ENCODE results near the gene SLC26A5.
"Not testable (repeated sequence)": the region's sequence is repeated elsewhere in the genome, so short reads cannot be mapped to it uniquely, and the experiment has no call there.

SLC26A5 gene, protein sequence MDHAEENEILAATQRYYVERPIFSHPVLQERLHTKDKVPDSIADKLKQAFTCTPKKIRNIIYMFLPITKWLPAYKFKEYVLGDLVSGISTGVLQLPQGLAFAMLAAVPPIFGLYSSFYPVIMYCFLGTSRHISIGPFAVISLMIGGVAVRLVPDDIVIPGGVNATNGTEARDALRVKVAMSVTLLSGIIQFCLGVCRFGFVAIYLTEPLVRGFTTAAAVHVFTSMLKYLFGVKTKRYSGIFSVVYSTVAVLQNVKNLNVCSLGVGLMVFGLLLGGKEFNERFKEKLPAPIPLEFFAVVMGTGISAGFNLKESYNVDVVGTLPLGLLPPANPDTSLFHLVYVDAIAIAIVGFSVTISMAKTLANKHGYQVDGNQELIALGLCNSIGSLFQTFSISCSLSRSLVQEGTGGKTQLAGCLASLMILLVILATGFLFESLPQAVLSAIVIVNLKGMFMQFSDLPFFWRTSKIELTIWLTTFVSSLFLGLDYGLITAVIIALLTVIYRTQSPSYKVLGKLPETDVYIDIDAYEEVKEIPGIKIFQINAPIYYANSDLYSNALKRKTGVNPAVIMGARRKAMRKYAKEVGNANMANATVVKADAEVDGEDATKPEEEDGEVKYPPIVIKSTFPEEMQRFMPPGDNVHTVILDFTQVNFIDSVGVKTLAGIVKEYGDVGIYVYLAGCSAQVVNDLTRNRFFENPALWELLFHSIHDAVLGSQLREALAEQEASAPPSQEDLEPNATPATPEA

DNA sequence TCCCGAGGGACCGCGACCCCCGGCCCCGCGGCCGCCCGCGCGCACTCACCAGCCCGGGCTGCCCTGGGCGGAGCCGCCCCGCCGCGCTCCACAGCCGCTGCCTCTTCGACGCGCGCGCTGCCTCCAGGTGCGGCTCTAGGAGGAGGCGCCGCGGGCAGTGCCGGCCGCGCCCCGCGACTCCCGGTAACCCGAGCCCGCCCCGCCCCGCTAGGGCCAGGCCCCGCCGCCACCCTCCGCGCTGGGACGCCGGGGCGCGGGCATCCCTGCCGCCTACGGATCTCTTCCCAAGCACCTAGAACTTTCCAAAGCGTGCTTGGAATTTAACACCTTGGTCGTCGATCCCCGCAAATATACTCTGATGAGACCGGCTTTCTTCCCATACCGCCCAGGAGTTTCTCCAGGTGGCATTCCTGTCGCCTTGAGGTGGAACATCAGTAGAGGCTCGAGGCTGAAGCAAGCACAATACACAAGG is at the start of gene SLC26A5:
Gene SLC26A5, minus strand, starts transcription at position 159 of the 472 bp plus-strand sequence. CDS start 24,693 bp downstream, outside the sequence.
- TF ChIP-seq, protein P1, sequence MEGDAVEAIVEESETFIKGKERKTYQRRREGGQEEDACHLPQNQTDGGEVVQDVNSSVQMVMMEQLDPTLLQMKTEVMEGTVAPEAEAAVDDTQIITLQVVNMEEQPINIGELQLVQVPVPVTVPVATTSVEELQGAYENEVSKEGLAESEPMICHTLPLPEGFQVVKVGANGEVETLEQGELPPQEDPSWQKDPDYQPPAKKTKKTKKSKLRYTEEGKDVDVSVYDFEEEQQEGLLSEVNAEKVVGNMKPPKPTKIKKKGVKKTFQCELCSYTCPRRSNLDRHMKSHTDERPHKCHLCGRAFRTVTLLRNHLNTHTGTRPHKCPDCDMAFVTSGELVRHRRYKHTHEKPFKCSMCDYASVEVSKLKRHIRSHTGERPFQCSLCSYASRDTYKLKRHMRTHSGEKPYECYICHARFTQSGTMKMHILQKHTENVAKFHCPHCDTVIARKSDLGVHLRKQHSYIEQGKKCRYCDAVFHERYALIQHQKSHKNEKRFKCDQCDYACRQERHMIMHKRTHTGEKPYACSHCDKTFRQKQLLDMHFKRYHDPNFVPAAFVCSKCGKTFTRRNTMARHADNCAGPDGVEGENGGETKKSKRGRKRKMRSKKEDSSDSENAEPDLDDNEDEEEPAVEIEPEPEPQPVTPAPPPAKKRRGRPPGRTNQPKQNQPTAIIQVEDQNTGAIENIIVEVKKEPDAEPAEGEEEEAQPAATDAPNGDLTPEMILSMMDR (IDR thresholded peaks at IDR 0.05; ENCODE audit: low read depth, low read length, missing control alignments): no peak
- H3K4me3 ChIP-seq (replicated peaks; ENCODE audit: low read depth, low read length): no peak within 1 kb of the TSS

DNA sequence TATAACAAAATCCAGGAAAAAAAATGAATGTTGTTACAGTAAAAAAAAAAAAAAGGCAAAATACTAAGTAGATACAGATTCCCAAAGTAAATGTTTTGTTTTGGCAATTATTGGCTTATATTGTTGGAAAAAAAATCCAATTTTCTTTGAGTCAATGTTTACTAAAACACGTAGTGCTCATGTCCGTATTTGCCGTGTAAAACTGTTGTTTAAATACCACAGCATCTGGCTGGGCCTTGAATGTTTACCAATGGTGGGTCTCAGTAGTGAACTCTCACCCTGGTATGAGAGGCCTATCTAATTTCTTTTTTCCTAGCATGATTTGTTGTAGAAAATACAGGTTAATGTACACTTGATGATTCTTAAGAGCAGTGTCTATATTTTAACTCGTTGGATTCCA is 41.4 kb upstream of the SLC26A5 start:
- no peak overlapping the region for H3K4me3 ChIP-seq (replicated peaks; ENCODE audit: low read depth, low read length)
- TF ChIP-seq, protein P1 (IDR thresholded peaks at IDR 0.05; ENCODE audit: low read depth, low read length, missing control alignments): no peak
- no peak for DNase-seq (ENCODE audit: extremely low read depth, low read depth)

More for the DNA sequence above, at the start of gene SLC26A5:
- DNase-seq (ENCODE audit: extremely low read depth, low read depth): no peak

DNA sequence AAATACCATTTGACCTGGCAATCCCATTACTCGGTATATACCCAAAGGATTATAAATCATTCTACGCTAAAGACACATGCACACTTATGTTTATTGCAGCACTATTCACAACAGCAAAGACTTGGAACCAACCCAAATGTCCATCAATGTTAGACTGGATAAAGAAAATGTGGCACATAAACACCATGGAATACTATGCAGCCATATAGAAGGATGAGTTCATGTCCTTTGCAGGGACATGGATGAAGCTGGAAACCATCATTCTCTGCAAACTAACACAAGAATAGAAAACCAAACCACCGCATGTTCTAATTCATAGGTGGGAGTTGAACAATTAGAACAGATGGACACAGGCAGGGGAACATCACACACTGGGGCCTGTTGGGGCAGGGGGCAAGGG is 40.9 kb upstream of the SLC26A5 start:
- H3K4me3 ChIP-seq (replicated peaks; ENCODE audit: low read depth, low read length); DNase-seq (ENCODE audit: extremely low read depth, low read depth): not testable (repeated sequence)

DNA sequence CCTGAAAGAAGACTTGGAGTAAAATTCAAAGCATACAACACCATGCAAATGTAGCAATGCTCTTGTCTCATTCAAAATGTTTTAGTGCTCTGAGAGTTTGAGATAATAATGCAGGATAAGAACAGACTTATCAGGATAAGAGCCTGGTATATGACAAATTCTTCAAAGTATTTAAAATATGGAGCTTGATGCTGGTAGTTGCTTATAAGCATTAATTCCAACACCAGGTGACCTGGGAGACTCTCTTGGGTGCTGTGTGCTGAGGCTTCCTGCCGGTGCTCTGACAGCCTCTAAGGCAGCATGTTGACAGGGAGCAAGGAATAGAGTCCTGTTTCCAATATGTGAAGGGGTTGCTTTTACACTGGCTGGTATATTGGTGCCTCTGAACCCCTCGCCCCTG is 34.8 kb upstream of the SLC26A5 start:
- TF ChIP-seq, protein P1 (IDR thresholded peaks at IDR 0.05; ENCODE audit: low read depth, low read length, missing control alignments): no peak
- H3K4me3 ChIP-seq (replicated peaks; ENCODE audit: low read depth, low read length): no peak overlapping the region
- no peak for DNase-seq (ENCODE audit: extremely low read depth, low read depth)

DNA sequence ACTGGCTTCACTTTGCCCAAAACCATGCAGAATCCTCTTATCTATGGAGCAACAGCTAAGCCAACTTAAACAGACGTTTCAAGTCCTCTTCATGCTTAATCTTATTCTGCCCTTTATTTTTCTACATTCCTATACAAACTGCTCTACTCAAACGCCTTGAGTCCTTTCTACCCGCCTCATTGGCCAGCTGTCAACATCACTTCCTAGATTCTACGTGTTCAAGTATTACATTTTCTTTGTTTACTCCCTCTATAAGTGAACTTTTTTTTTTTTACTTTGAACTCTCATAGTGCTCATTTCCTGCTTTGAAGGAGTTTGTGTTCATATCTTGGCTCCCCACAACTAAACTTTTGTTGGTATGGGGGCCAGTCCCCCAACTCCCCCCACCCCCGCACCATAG is 28.9 kb upstream of the SLC26A5 start:
- no peak overlapping the region for H3K4me3 ChIP-seq (replicated peaks; ENCODE audit: low read depth, low read length)
- TF ChIP-seq, protein P1 (IDR thresholded peaks at IDR 0.05; ENCODE audit: low read depth, low read length, missing control alignments): no peak
- no peak for DNase-seq (ENCODE audit: extremely low read depth, low read depth)

DNA sequence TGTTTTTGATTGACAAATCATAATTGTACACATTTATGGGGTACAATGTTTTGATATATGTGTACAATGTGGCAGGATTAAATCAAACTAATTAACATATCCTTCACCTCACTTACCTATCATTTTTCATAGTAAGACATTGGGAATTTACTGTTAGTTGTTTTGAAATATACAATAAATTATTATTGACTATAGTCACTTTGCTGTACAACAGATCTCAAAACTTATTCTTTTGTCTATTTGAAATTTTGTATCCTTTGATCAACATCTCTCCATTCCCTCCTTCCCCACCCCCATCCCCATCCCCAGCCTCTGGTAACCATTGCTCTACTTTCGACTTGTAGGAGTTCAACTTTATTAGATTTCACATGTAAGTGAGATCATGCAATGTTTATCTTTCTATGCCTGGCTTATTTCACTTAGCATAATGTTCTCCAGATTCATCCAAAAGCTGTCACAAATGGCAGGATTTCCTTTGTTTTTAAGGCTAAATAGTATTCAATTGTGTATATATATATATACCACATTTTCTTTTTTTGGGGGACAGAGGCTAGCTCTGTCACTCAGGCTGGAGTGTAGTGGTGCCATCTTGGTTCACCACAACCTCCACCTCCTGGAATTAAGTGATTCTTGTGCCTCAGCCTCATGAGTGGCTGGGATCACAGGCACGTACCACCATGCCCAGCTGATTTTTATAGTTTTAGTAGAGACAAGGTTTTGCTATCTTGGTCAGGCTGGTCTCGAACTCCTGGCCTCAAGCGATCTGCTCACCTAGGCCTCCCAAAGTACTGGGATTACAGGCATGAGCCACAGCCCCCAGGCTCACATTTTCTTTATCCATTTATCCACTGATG is 23.3 kb upstream of the SLC26A5 start:
- DNase-seq (ENCODE audit: extremely low read depth, low read depth): no peak
- TF ChIP-seq, protein P1 (IDR thresholded peaks at IDR 0.05; ENCODE audit: low read depth, low read length, missing control alignments): no peak
- H3K4me3 ChIP-seq (replicated peaks; ENCODE audit: low read depth, low read length): no peak overlapping the region

Measured in HFF-Myc (cell line).